Measurements from ENCODE around the gene PCDHGB7.
"Not testable (repeated sequence)": the region's sequence is repeated elsewhere in the genome, so short reads cannot be mapped to it uniquely, and the experiment has no call there.

PCDHGB7 gene

GRCh38 chr5:141417494-141418172 is at the start of gene PCDHGB7:
Gene PCDHGB7, plus strand, starts transcription at chr5:141417677. Its CDS starts 183 bp downstream, at chr5:141417860.
- not testable (repeated sequence) for DNase-seq (ENCODE audit: low read depth, low spot score)

GRCh38 chr5:141369994-141370848 is 47.3 kb upstream of the PCDHGB7 start, which contains the start of gene PCDHGB3:
Gene PCDHGB3, plus strand, starts transcription at chr5:141370242. Its CDS starts 153 bp downstream, at chr5:141370395.
- DNase-seq (ENCODE audit: low read depth, low spot score), result no peak

GRCh38 chr5:141371572-141372475 is 45.7 kb upstream of the PCDHGB7 start:
- no peak for DNase-seq (ENCODE audit: low read depth, low spot score)

DNA sequence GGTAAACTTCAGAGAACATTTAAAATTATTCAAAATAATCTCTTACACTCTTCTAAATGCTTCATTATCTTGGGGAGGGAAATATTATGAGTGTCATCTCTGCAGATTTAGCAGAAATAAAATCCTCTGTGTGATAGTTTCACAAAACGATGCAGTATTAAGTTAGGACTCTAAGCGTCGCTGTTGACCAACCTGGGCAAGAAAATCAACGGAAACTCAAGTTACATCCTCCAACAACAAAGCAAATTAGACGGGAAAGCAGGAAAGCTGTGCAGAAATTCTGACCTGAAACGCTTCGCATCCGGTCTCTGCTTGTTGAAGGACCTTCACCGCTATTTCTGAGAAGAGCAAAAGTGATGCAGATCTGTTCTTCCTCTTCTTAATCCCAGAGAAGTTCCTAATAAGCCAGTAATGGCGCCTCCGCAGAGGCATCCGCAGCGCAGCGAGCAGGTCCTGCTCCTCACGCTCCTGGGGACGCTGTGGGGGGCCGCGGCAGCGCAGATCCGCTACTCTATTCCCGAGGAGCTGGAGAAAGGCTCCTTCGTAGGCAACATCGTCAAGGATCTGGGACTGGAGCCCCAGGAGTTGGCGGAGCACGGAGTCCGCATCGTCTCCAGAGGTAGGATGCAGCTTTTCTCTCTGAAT is 43.7 kb upstream of the PCDHGB7 start, which contains the start of gene PCDHGA6:
TSS of gene PCDHGA6 (plus strand) at position 219 of the 645 bp plus-strand sequence. CDS start at position 412, 193 bp downstream.
- DNase-seq (ENCODE audit: low read depth, low spot score), result no peak

GRCh38 chr5:141374627-141375026 is 42.9 kb upstream of the PCDHGB7 start:
- no peak for DNase-seq (ENCODE audit: low read depth, low spot score)

GRCh38 chr5:141375444-141376155 is 41.9 kb upstream of the PCDHGB7 start:
- DNase-seq (ENCODE audit: low read depth, low spot score), result not testable (repeated sequence)

DNA sequence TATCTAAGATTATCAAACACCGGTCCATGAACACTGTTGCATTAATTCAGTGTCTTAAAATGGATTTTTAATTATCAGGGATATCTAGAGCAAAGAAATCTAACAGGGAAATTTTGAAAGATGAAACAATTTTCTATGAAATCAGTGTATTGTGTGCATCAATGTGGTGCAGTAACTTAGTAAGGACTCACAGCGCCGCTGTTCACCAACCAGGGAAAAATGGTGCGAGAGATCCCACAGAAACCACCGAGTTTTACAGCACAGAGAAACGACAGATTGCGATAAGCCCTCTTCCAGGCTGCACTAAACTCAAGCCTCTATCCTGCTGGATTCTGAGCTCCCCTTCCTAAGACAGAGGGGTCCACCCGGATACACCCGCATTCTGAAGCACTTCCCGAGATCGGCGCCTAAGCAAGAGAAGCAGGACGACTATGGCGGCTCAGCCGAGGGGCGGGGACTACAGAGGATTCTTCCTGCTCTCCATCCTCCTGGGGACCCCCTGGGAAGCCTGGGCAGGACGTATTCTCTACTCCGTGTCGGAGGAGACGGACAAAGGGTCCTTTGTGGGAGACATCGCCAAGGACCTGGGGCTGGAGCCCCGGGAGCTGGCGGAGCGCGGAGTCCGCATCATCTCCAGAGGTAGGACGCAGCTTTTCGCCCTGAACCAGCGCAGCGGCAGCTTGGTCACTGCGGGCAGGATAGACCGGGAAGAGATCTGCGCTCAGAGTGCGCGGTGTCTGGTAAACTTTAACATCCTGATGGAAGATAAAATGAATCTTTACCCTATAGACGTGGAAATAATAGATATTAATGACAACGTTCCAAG is 34.8 kb upstream of the PCDHGB7 start, which contains the start of gene PCDHGA7:
TSS of gene PCDHGA7 (plus strand) at position 274 of the 826 bp plus-strand sequence. CDS start at position 432, 158 bp downstream.
- no peak for DNase-seq (ENCODE audit: low read depth, low spot score)

- DNase-seq (ENCODE audit: low read depth, low spot score), result no peak
Measured at GRCh38 chr5:141383345-141383744, 34.1 kb upstream of the PCDHGB7 start.

DNA sequence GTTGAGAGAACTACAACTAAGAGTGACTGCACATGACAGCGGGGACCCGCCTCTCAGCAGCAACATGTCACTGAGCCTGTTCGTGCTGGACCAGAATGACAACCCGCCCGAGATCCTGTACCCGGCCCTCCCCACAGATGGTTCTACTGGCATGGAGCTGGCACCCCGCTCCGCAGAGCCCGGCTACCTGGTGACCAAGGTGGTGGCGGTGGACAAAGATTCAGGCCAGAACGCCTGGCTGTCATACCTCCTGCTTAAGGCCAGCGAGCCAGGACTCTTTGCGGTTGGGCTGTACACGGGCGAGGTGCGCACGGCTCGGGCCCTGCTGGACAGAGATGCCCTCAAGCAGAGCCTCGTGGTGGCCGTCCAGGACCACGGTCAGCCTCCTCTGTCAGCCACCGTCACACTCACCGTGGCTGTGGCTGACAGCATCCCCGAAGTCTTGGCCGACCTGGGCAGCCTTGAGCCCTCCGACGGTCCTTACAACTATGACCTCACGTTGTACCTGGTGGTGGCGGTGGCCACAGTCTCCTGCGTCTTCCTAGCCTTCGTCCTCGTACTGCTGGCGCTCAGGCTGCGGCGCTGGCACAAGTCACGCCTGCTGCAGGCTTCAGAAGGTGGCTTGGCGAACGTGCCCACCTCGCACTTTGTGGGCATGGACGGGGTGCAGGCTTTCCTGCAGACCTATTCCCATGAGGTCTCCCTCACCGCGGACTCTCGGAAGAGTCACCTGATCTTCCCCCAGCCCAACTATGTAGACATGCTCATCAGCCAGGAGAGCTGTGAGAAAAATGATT is 32.8 kb upstream of the PCDHGB7 start:
- DNase-seq (ENCODE audit: low read depth, low spot score), result no peak

GRCh38 chr5:141387557-141388311 is 29.7 kb upstream of the PCDHGB7 start, which contains the start of gene PCDHGB4:
Gene PCDHGB4, plus strand, starts transcription at chr5:141387698. Its CDS starts 187 bp downstream, at chr5:141387885.
- DNase-seq (ENCODE audit: low read depth, low spot score), result not testable (repeated sequence)

DNA sequence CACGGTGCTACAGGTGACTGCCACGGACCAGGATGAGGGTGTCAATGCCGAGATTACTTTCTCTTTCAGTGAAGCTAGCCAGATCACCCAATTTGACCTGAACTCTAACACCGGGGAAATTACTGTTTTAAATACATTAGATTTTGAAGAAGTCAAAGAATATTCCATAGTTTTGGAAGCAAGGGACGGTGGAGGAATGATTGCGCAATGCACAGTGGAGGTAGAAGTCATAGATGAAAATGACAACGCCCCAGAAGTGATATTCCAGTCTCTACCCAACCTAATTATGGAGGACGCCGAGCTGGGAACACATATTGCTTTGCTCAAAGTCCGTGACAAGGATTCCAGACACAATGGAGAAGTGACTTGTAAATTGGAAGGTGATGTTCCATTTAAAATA is 28.8 kb upstream of the PCDHGB7 start:
- no peak for DNase-seq (ENCODE audit: low read depth, low spot score)

DNA sequence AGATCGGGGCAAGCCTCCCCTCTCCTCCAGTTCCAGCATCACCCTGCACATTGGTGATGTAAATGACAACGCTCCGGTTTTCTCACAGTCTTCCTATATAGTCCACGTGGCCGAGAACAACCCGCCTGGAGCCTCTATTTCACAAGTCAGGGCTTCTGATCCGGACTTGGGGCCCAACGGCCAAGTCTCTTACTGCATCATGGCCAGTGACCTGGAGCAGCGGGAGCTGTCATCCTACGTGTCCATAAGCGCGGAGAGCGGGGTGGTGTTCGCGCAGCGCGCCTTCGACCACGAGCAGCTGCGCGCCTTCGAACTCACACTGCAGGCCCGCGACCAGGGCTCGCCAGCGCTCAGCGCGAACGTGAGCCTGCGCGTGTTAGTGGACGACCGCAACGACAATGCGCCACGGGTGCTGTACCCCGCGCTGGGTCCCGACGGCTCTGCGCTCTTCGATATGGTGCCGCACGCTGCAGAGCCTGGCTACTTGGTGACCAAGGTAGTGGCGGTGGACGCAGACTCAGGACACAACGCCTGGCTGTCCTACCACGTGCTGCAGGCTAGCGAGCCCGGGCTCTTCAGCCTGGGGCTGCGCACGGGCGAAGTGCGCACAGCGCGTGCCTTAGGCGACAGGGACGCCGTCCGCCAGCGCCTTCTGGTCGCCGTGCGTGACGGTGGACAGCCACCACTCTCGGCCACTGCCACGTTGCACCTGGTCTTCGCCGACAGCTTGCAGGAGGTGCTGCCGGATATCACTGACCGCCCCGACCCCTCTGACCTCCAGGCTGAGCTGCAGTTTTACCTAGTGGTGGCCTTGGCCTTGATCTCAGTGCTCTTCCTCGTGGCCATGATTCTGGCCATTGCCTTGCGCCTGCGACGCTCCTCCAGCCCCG is 28.1 kb upstream of the PCDHGB7 start:
- no peak for DNase-seq (ENCODE audit: low read depth, low spot score)

DNA sequence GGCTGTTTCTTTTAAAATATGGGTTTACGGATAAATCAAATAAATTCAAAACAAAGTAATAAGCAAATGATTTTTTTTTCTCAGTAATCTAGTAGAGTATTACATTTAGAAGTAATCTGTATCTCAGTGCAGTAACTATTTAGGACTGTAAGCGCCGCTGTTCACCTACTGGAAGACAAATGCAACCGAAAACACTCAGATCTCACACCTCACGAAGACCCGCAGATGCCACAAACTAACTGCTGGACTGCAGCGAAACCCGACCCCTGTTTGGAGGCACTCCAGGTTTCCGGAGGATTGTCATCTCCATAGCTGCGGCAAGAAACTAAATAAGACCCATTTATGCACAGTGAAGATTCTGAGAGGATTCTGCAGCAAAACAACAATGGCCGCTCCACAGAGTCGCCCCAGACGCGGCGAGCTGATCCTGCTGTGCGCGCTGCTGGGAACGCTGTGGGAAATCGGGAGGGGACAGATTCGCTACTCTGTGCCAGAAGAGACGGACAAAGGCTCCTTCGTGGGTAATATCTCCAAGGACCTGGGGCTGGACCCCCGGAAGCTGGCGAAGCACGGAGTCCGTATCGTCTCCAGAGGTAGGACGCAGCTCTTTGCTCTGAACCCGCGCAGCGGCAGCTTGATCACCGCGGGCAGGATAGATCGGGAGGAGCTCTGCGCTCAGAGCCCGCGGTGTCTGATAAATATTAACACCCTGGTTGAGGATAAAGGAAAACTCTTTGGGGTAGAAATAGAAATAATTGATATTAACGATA is 24.9 kb upstream of the PCDHGB7 start, which contains the start of gene PCDHGA8:
TSS of gene PCDHGA8 (plus strand) at position 205 of the 770 bp plus-strand sequence. CDS start at position 386, 181 bp downstream.
- no peak for DNase-seq (ENCODE audit: low read depth, low spot score)

GRCh38 chr5:141393267-141393666 is 24.2 kb upstream of the PCDHGB7 start:
- DNase-seq (ENCODE audit: low read depth, low spot score), result no peak

GRCh38 chr5:141394401-141395187 is 22.9 kb upstream of the PCDHGB7 start:
- DNase-seq (ENCODE audit: low read depth, low spot score), result not testable (repeated sequence)

Data from smooth muscle cell of the brain vasculature (primary cell).